Ectodermal cell (in vitro differentiated cells): ENCODE results near the gene NDUFB5.

Experiments
- H3K27ac ChIP-seq: 2 replicates; pipeline ENCODE4 v1.7.0; 2013; ENCODE audit warnings: mild to moderate bottlenecking, low read depth, low read length; ENCODE audit not compliant: insufficient read depth, poor library complexity, severe bottlenecking
- H3K27me3 ChIP-seq: 2 replicates; pipeline ENCODE4 v1.7.0; 2013; ENCODE audit warnings: mild to moderate bottlenecking, low read length; ENCODE audit not compliant: insufficient read depth, control insufficient read depth, poor library complexity, severe bottlenecking
- H3K36me3 ChIP-seq: one replicate; pipeline ENCODE4 v1.7.0; 2013; ENCODE audit warnings: low read length; ENCODE audit not compliant: control insufficient read depth, insufficient read depth
- H3K4me1 ChIP-seq: one replicate; pipeline ENCODE4 v1.7.0; 2013; ENCODE audit warnings: low read length; ENCODE audit not compliant: control insufficient read depth, insufficient read depth
- H3K4me3 ChIP-seq: 2 replicates; pipeline ENCODE4 v1.7.0; 2013; ENCODE audit warnings: low read depth, low read length, control low read depth; ENCODE audit not compliant: insufficient read depth
- H3K9me3 ChIP-seq: 2 replicates; pipeline ENCODE4 v1.7.0; 2013; ENCODE audit warnings: mild to moderate bottlenecking, low read length, moderate library complexity; ENCODE audit not compliant: control insufficient read depth
- WGBS, 2 experiments: methylation state at CpG; one replicate each; pipeline ENCODE4 v1.1.7; 2013; ENCODE audit warnings: missing lambda C conversion rate in 2 of 2; 5-methylcytosine and 5-hydroxymethylcytosine counted together

Gene NDUFB5

GRCh38 chr3:179591313-179591712 is 13.3 kb upstream of the NDUFB5 start:
- WGBS, 2 experiments = 100% methylated on average over 1 of the region's 1 CpG; no CpG with 5 or more reads in 1 of the 2 experiments
- H3K36me3 ChIP-seq = peaks cover 56% of the 10 kb centered on the region

GRCh38 chr3:179599531-179599930 is 5.1 kb upstream of the NDUFB5 start:
- Histone ChIP-seq H3K4me1 (no peaks in the 10 kb centered on the region), H3K9me3 (no peaks in the 10 kb centered on the region), H3K36me3 (peaks cover 38% of the 10 kb centered on the region), H3K27ac (no peak overlapping the region), H3K27me3 (no peaks in the 10 kb centered on the region), H3K4me3 (no peak overlapping the region)
- WGBS, 2 experiments = 93% methylated on average over 4 of the region's 4 CpGs

More at GRCh38 chr3:179591313-179591712, 13.3 kb upstream of the NDUFB5 start:
- Histone ChIP-seq H3K27me3 (no peaks in the 10 kb centered on the region), H3K9me3 (no peaks in the 10 kb centered on the region), H3K27ac (no peak overlapping the region), H3K4me3 (no peak overlapping the region), H3K4me1 (no peaks in the 10 kb centered on the region)

GRCh38 chr3:179603321-179603720 is 1.3 kb upstream of the NDUFB5 start:
- no peak overlapping the region for H3K4me3 ChIP-seq
- 92% methylated on average over 4 of the region's 4 CpGs for WGBS, 2 experiments
- H3K36me3 ChIP-seq = peaks cover 13% of the 10 kb centered on the region
- no peaks in the 10 kb centered on the region for H3K27me3 ChIP-seq
- no peak overlapping the region for H3K27ac ChIP-seq
- no peaks in the 10 kb centered on the region for H3K9me3 ChIP-seq
- H3K4me1 ChIP-seq = no peaks in the 10 kb centered on the region

GRCh38 chr3:179603831-179604230 is 763 bp upstream of the NDUFB5 start:
- Histone ChIP-seq H3K36me3 (peaks cover 10% of the 10 kb centered on the region), H3K27ac (peak overlapping the region; percentile 71), H3K4me3 (peak overlapping the region; percentile 75), H3K9me3 (no peaks in the 10 kb centered on the region), H3K4me1 (no peaks in the 10 kb centered on the region), H3K27me3 (no peaks in the 10 kb centered on the region)
- 4% methylated on average over 3 of the region's 3 CpGs; no CpG with 5 or more reads in 1 of the 2 experiments for WGBS, 2 experiments

- Histone ChIP-seq H3K27ac (no peak overlapping the region), H3K4me3 (no peak overlapping the region)
Measured at GRCh38 chr3:179606534-179607085, 2.0 kb downstream of the NDUFB5 start.

GRCh38 chr3:179608931-179609720 is 4.5 kb downstream of the NDUFB5 start:
- H3K4me1 ChIP-seq = no peaks in the 10 kb centered on the region
- H3K27me3 ChIP-seq = no peaks in the 10 kb centered on the region
- H3K36me3 ChIP-seq = no peaks in the 10 kb centered on the region
- no peak overlapping the region for H3K4me3 ChIP-seq
- WGBS, 2 experiments = 92 to 93% methylated on average over 6 of the region's 6 CpGs
- H3K27ac ChIP-seq = no peak overlapping the region
- H3K9me3 ChIP-seq = no peaks in the 10 kb centered on the region

More at GRCh38 chr3:179606534-179607085, 2.0 kb downstream of the NDUFB5 start:
- 85 to 89% methylated on average over 3 to 4 of the region's 4 CpGs for WGBS, 2 experiments
- H3K27me3 ChIP-seq = no peaks in the 10 kb centered on the region
- no peaks in the 10 kb centered on the region for H3K9me3 ChIP-seq
- no peaks in the 10 kb centered on the region for H3K36me3 ChIP-seq
- H3K4me1 ChIP-seq = no peaks in the 10 kb centered on the region

- no peaks in the 10 kb centered on the region for H3K27me3 ChIP-seq
- H3K4me3 ChIP-seq = no peak overlapping the region
- no peaks in the 10 kb centered on the region for H3K9me3 ChIP-seq
- H3K27ac ChIP-seq = no peak overlapping the region
- no peaks in the 10 kb centered on the region for H3K4me1 ChIP-seq
- H3K36me3 ChIP-seq = no peaks in the 10 kb centered on the region
- WGBS, 2 experiments = 92 to 98% methylated on average over 4 of the region's 4 CpGs
Measured at GRCh38 chr3:179610066-179610465, 5.5 kb downstream of the NDUFB5 start.

GRCh38 chr3:179613807-179614206 is 9.2 kb downstream of the NDUFB5 start:
- Histone ChIP-seq H3K36me3 (peaks cover 4% of the 10 kb centered on the region), H3K4me1 (no peaks in the 10 kb centered on the region), H3K27ac (no peak overlapping the region), H3K27me3 (no peaks in the 10 kb centered on the region), H3K4me3 (no peak overlapping the region), H3K9me3 (no peaks in the 10 kb centered on the region)
- 100% methylated on average over 2 of the region's 2 CpGs for WGBS, 2 experiments

GRCh38 chr3:179615458-179616173 is 11.0 kb downstream of the NDUFB5 start:
- Histone ChIP-seq H3K4me1 (no peaks in the 10 kb centered on the region), H3K4me3 (no peak overlapping the region), H3K9me3 (no peaks in the 10 kb centered on the region), H3K27ac (no peak overlapping the region), H3K27me3 (no peaks in the 10 kb centered on the region), H3K36me3 (peaks cover 9% of the 10 kb centered on the region)
- 93 to 94% methylated on average over 4 of the region's 4 CpGs for WGBS, 2 experiments

GRCh38 chr3:179622023-179622422 is 17.4 kb downstream of the NDUFB5 start:
- H3K4me3 ChIP-seq = no peak overlapping the region
- no peaks in the 10 kb centered on the region for H3K9me3 ChIP-seq
- 92 to 96% methylated on average over 2 of the region's 2 CpGs for WGBS, 2 experiments
- H3K27me3 ChIP-seq = no peaks in the 10 kb centered on the region
- H3K4me1 ChIP-seq = no peaks in the 10 kb centered on the region
- H3K36me3 ChIP-seq = peaks cover 15% of the 10 kb centered on the region
- H3K27ac ChIP-seq = no peak overlapping the region
